Measurements from ENCODE around the gene DPH6. TPM values are rescaled to one million over a fixed set of nuclear protein-coding genes. Genes with fewer than 3 reads are reported as not detected.
"Not testable (repeated sequence)": the region's sequence is repeated elsewhere in the genome, so short reads cannot be mapped to it uniquely, and the experiment has no call there.

The DPH6 gene
- total and polyA plus RNA-seq, 2 experiments from 2014 or later, result 14.2 to 28.6 TPM

GRCh38 chr15:35330916-35331315 lies 215.0 kb downstream of the DPH6 start:
- TF ChIP-seq EZH2phosphoT487 (IDR thresholded peaks at IDR 0.05; ENCODE audit: insufficient read depth, low read depth) (no peak), EZH2 (IDR thresholded peaks at IDR 0.05; ENCODE audit: insufficient read depth, poor library complexity, severe bottlenecking) (no peak)
- no peaks in the 10 kb centered on the region for H3K9me2 ChIP-seq (ENCODE audit: insufficient read depth)
- no peaks in the 10 kb centered on the region for H3K27me3 ChIP-seq (replicated peaks; ENCODE audit: insufficient read depth)
- H3K79me2 ChIP-seq (ENCODE audit: insufficient read depth), result no peaks in the 10 kb centered on the region
- no peak overlapping the region for H3K4me2 ChIP-seq (ENCODE audit: unreplicated experiment)
- H4K20me1 ChIP-seq (ENCODE audit: insufficient read depth), result no peaks in the 10 kb centered on the region
- no peak for DNase-seq
- no peak overlapping the region for H2AFZ ChIP-seq
- H3K9me3 ChIP-seq (ENCODE audit: low read depth), result no peaks in the 10 kb centered on the region
- H3K4me3 ChIP-seq, result no peak overlapping the region
- H3K9ac ChIP-seq, result no peak overlapping the region
- no peaks in the 10 kb centered on the region for H3F3A ChIP-seq (ENCODE audit: insufficient read depth)
- H3K27ac ChIP-seq, result no peak overlapping the region
- no peaks in the 10 kb centered on the region for H3K36me3 ChIP-seq (ENCODE audit: low read depth)
- in situ Hi-C loops (cut with MboI), result no loop called here
- no peaks in the 10 kb centered on the region for H3K4me1 ChIP-seq (ENCODE audit: insufficient read depth)
- 96 to 98% methylated on average over 3 of the region's 3 CpGs for WGBS, 2 experiments (ENCODE audit: low coverage in 1 of 2, low lambda C conversion rate in 2 of 2, missing lambda C conversion rate in 2 of 2)

GRCh38 chr15:35330048-35330695 lies 215.8 kb downstream of the DPH6 start:
- Histone ChIP-seq H3K27me3 (replicated peaks; ENCODE audit: insufficient read depth) (no peaks in the 10 kb centered on the region), H3K9me2 (ENCODE audit: insufficient read depth) (no peaks in the 10 kb centered on the region), H2AFZ (no peak overlapping the region), H3K4me1 (ENCODE audit: insufficient read depth) (no peaks in the 10 kb centered on the region), H3K27ac (no peak overlapping the region), H3K4me2 (ENCODE audit: unreplicated experiment) (no peak overlapping the region), H3K36me3 (ENCODE audit: low read depth) (no peaks in the 10 kb centered on the region), H4K20me1 (ENCODE audit: insufficient read depth) (no peaks in the 10 kb centered on the region), H3K9me3 (ENCODE audit: low read depth) (no peaks in the 10 kb centered on the region), H3K9ac (no peak overlapping the region), H3K4me3 (no peak overlapping the region), H3F3A (ENCODE audit: insufficient read depth) (no peaks in the 10 kb centered on the region), H3K79me2 (ENCODE audit: insufficient read depth) (no peaks in the 10 kb centered on the region)
- in situ Hi-C loops (cut with MboI), result no loop called here
- no peak for DNase-seq
- 89 to 90% methylated on average over 6 of the region's 6 CpGs for WGBS, 2 experiments (ENCODE audit: low coverage in 1 of 2, low lambda C conversion rate in 2 of 2, missing lambda C conversion rate in 2 of 2)
- no peak for TF ChIP-seq EZH2 (IDR thresholded peaks at IDR 0.05; ENCODE audit: insufficient read depth, poor library complexity, severe bottlenecking)
- TF ChIP-seq EZH2phosphoT487 (IDR thresholded peaks at IDR 0.05; ENCODE audit: insufficient read depth, low read depth), result no peak

DNA sequence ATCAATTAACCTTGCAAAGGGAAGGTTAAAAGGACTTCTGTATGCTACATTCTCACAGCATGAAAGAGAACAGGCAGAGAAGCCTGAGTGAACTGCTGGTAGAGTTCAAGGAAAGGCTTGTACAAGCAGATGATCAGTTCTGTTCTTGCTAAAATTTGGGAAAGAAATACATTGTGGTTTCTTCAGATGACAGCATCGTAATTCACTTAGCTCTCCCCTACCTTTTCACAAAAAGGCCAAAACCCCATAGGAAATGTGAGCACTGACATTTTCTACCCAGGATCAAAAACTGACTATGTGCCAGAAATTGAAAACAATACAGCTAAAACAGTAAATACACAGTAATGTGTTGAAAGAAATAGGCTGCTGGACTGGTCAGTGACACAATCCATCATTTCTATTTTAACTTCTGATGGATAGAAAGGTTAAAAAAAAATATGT lies 216.4 kb downstream of the DPH6 start:
- Histone ChIP-seq H2AFZ (no peak overlapping the region), H3K79me2 (ENCODE audit: insufficient read depth) (no peaks in the 10 kb centered on the region), H3K27me3 (replicated peaks; ENCODE audit: insufficient read depth) (no peaks in the 10 kb centered on the region), H3K9ac (no peak overlapping the region), H3K27ac (no peak overlapping the region), H3K36me3 (ENCODE audit: low read depth) (no peaks in the 10 kb centered on the region), H4K20me1 (ENCODE audit: insufficient read depth) (no peaks in the 10 kb centered on the region), H3K4me3 (no peak overlapping the region), H3K4me2 (ENCODE audit: unreplicated experiment) (no peak overlapping the region), H3F3A (ENCODE audit: insufficient read depth) (no peaks in the 10 kb centered on the region), H3K9me2 (ENCODE audit: insufficient read depth) (no peaks in the 10 kb centered on the region), H3K4me1 (ENCODE audit: insufficient read depth) (no peaks in the 10 kb centered on the region), H3K9me3 (ENCODE audit: low read depth) (no peaks in the 10 kb centered on the region)
- DNase-seq, result no peak
- TF ChIP-seq EZH2phosphoT487 (IDR thresholded peaks at IDR 0.05; ENCODE audit: insufficient read depth, low read depth) (no peak), EZH2 (IDR thresholded peaks at IDR 0.05; ENCODE audit: insufficient read depth, poor library complexity, severe bottlenecking) (no peak)
- WGBS, 2 experiments (ENCODE audit: low coverage in 1 of 2, low lambda C conversion rate in 2 of 2, missing lambda C conversion rate in 2 of 2), result 93 to 96% methylated on average over 1 of the region's 1 CpG
- in situ Hi-C loops (cut with MboI), result no loop called here

- H3K27ac ChIP-seq; H3K27me3 ChIP-seq (replicated peaks; ENCODE audit: insufficient read depth); H4K20me1 ChIP-seq (ENCODE audit: insufficient read depth); H3K9me3 ChIP-seq (ENCODE audit: low read depth); H3K4me3 ChIP-seq; H3K4me1 ChIP-seq (ENCODE audit: insufficient read depth); H3K79me2 ChIP-seq (ENCODE audit: insufficient read depth); H2AFZ ChIP-seq; H3F3A ChIP-seq (ENCODE audit: insufficient read depth); in situ Hi-C loops (cut with MboI); H3K4me2 ChIP-seq (ENCODE audit: unreplicated experiment); H3K9me2 ChIP-seq (ENCODE audit: insufficient read depth); H3K9ac ChIP-seq; DNase-seq; H3K36me3 ChIP-seq (ENCODE audit: low read depth): not testable (repeated sequence)
- whole genome bisulfite sequencing, 2 experiments (ENCODE audit: low coverage in 1 of 2, low lambda C conversion rate in 2 of 2, missing lambda C conversion rate in 2 of 2), result 87 to 88% methylated on average over 4 of the region's 4 CpGs
Measured at GRCh38 chr15:35328836-35329235, 217.1 kb downstream of the DPH6 start.

DNA sequence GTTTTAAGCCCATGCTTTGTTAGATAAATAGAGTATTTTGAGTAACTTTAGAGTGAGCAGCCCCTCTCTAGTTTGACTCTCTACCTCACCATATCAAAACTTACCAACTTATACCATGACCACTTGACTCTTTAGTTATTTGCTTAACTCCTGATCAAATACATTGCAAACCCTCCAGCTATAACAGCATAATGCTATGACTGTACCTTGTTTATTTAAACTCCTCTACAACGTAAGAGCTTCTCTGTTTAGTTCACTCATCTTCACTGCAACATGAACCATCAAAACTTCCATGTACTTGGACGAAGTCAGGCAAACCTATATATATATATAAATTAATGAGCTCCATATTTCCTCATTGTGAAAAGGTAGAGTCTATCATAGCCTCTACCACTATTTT lies 218.2 kb downstream of the DPH6 start:
- Histone ChIP-seq H4K20me1 (ENCODE audit: insufficient read depth) (no peaks in the 10 kb centered on the region), H3K4me3 (no peak overlapping the region), H3K9me2 (ENCODE audit: insufficient read depth) (no peaks in the 10 kb centered on the region), H2AFZ (no peak overlapping the region), H3K27me3 (replicated peaks; ENCODE audit: insufficient read depth) (no peaks in the 10 kb centered on the region), H3K27ac (no peak overlapping the region), H3K4me2 (ENCODE audit: unreplicated experiment) (no peak overlapping the region), H3K4me1 (ENCODE audit: insufficient read depth) (no peaks in the 10 kb centered on the region), H3K9me3 (ENCODE audit: low read depth) (no peaks in the 10 kb centered on the region), H3K79me2 (ENCODE audit: insufficient read depth) (no peaks in the 10 kb centered on the region), H3K36me3 (ENCODE audit: low read depth) (no peaks in the 10 kb centered on the region), H3K9ac (no peak overlapping the region), H3F3A (ENCODE audit: insufficient read depth) (no peaks in the 10 kb centered on the region)
- in situ Hi-C loops (cut with MboI), result no loop called here
- 80 to 86% methylated on average over 2 of the region's 2 CpGs for WGBS, 2 experiments (ENCODE audit: low coverage in 1 of 2, low lambda C conversion rate in 2 of 2, missing lambda C conversion rate in 2 of 2)
- no peak for DNase-seq
- TF ChIP-seq EZH2phosphoT487 (IDR thresholded peaks at IDR 0.05; ENCODE audit: insufficient read depth, low read depth), result no peak
